GM12873 (cell line): ENCODE measurements around the gene PNMA6F.

ENCODE experiments used
- TF ChIP-seq, protein P1 (sequence below): IDR thresholded peaks from 2 replicates; pipeline ENCODE4 v1.5.1; 2012; ENCODE audit warnings: low read depth, mild to moderate bottlenecking, moderate library complexity, low read length, control low read depth; ENCODE audit not compliant: insufficient read depth; ENCODE audit errors: missing control alignments

Gene PNMA6F

GRCh38 chrX:153321381-153322124, at the start of gene PNMA6F:
Gene PNMA6F, minus strand, starts transcription at chrX:153321767. Its CDS starts 1,093 bp downstream, at chrX:153320674.
- TF ChIP-seq, protein P1, sequence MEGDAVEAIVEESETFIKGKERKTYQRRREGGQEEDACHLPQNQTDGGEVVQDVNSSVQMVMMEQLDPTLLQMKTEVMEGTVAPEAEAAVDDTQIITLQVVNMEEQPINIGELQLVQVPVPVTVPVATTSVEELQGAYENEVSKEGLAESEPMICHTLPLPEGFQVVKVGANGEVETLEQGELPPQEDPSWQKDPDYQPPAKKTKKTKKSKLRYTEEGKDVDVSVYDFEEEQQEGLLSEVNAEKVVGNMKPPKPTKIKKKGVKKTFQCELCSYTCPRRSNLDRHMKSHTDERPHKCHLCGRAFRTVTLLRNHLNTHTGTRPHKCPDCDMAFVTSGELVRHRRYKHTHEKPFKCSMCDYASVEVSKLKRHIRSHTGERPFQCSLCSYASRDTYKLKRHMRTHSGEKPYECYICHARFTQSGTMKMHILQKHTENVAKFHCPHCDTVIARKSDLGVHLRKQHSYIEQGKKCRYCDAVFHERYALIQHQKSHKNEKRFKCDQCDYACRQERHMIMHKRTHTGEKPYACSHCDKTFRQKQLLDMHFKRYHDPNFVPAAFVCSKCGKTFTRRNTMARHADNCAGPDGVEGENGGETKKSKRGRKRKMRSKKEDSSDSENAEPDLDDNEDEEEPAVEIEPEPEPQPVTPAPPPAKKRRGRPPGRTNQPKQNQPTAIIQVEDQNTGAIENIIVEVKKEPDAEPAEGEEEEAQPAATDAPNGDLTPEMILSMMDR: no peak

- TF ChIP-seq, protein P1: no peak
Observed at GRCh38 chrX:153371256-153371655, 49.7 kb upstream of the PNMA6F start.

DNA sequence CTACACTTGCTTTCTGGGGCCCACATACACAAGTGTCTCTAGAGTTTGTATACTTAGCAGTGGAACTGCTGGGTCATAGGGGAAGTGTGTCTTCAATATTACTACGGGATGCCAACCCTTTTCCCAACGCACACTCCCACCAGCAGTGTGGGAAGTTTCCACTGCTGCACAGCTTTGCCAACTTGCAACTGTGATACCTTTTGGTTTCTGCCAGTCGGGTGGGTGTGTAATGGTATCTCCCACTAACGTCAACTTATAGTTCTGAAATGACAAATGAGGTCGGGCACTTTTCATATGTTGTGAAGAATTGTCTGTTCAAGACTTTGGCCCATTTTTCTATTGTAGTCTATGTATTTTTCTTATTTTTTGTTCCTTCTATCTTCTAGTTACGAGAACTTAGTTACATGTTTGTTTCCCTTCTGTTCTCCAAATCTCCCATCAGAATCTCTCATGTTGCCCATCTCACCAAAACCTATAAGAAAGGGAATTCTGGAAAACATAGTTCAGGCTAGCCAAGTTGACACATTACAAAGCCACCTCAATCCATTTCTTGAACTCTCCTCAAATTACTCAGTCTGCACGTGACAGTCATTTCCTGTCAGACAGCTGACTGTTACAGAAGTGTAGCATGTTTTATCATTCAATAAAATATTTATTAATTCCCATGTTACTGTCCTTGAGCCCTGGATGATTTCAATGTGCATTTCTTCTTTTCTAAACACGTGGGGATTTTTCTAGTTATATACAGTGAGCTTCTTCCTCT, 48.9 kb upstream of the PNMA6F start:
- TF ChIP-seq, protein P1: no peak

DNA sequence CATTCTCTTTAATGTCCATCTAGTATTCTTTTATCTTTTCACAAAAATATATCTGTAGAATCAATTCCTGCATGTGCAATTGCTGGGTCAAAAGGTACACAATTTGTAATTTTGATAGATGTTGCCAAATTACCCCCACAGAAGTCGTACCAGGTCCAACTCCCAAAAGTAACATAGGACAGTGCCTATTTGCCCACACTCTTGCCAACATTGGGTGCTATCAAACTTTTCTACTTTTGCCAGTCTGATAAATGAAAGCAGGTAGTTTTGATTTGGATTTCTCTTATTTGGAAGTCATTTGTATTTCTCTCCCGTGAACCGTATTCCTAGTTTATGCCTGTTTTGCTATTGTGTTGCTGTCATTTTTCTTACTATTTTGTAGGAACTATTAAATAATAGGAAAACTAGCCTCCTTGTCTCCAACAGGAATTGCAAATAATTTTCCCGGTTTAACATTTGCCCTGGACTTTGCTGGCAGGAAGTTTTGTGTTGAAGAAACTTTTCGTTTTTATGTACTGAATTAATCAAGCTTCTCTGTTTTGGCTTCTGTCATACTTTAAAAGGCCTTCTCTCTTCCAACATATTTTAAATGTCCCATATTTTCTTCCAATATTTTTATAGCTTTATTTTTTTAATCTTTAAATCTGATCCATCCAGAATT, 45.4 kb upstream of the PNMA6F start:
- TF ChIP-seq, protein P1: no peak

DNA sequence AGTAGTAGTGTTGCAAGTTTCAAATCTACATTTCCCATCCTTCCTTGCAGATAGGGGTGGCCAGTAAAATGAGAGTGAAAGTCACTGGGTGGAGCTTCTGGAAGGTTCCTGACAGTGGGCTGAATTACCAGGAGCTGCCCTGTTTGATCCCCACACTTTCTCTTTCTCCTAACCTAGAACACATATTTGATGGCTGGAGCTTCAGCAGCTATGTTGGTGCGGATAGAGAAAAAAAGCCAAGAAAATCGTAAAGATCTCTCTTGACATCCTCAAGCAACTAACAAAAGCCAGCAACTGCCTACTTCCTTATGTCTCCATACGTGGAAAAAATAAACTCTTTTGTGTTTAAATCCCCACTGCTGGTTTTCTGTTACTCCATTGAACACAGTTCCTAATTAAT, 44.6 kb upstream of the PNMA6F start:
- TF ChIP-seq, protein P1: no peak

- TF ChIP-seq, protein P1: no peak
Observed at GRCh38 chrX:153365670-153366069, 44.1 kb upstream of the PNMA6F start.

DNA sequence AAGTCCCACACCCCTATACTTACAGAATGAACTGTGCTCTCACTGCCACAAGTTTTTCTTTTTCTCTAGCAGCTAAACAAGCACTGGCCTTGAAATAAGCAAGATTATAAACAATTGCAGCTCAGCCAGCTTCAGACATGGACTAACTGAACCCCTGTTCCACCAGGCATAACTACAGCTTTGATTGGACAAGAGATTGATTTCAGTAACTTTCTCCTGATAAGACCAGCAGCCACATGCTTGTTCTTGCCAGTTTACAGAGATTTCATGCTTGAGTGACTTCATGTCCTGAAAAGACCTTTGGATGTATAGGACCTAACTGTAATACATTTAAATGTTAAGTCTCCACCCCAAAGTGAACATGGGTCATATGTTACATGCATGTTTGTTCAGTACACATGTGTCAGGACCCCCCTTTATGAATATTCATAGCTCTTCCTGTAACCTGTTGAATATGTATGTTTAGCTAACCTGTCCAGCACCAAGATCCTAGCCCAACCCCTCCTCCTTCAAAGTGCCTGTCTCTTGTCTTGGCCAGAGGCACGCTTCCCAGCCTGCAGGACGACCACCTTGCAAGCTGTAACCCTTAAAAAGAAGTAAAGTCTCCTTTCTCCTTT, 40.3 kb upstream of the PNMA6F start:
- TF ChIP-seq, protein P1: no peak
